CD14-positive monocyte (primary cell): ENCODE data around the gene NTSR2. TPM values are rescaled to one million over a fixed set of nuclear protein-coding genes. Genes with fewer than 3 reads are reported as not detected.
"Not testable (repeated sequence)": the region's sequence is repeated elsewhere in the genome, so short reads cannot be mapped to it uniquely, and the experiment has no call there.

ENCODE experiments used
- DNase-seq, 3 donors: peaks; one replicate each; pipeline ENCODE4 v3.0.0-alpha.2; 2011 to 2022
- H2AFZ ChIP-seq: 2 replicates; pipeline ENCODE4 v1.6.0; 2012; ENCODE audit warnings: mild to moderate bottlenecking, low read depth, low read length, inconsistent platforms; ENCODE audit not compliant: insufficient read depth, poor library complexity, severe bottlenecking
- H3K27ac ChIP-seq, 2 donors: 1 replicate in 1 of 2; 2 replicates in 1 of 2; pipeline ENCODE4 v1.5.1; 2012 to 2013; ENCODE audit warnings: low read length in 2 of 2, control low read depth in 1 of 2, inconsistent platforms in 1 of 2, low read depth in 1 of 2, mild to moderate bottlenecking in 1 of 2
- H3K27me3 ChIP-seq, 2 donors: one replicate each; pipeline versions ENCODE4 v1.6.0 to v1.6.1; 2011 to 2013; ENCODE audit warnings: low read length in 2 of 2; ENCODE audit not compliant: control insufficient read depth in 2 of 2, insufficient read depth in 2 of 2
- H3K36me3 ChIP-seq, 2 donors: replicated peaks in 1 of 2; 1 replicate in 1 of 2; 2 replicates in 1 of 2; pipeline versions ENCODE4 v1.5.1 to v1.6.1; 2012 to 2013; ENCODE audit warnings: low read length in 2 of 2, control low read depth in 1 of 2, inconsistent platforms in 1 of 2, mild to moderate bottlenecking in 1 of 2; ENCODE audit not compliant: insufficient read depth in 2 of 2, control insufficient read depth in 1 of 2
- H3K4me1 ChIP-seq, 2 donors: 1 replicate in 1 of 2; 2 replicates in 1 of 2; pipeline versions ENCODE4 v1.5.1 to v1.6.1; 2012 to 2013; ENCODE audit warnings: low read length in 2 of 2, control low read depth in 1 of 2, inconsistent platforms in 1 of 2, mild to moderate bottlenecking in 1 of 2, moderate library complexity in 1 of 2; ENCODE audit not compliant: insufficient read depth in 2 of 2, control insufficient read depth in 1 of 2
- H3K4me2 ChIP-seq: replicated peaks from 2 replicates; pipeline ENCODE3; 2012; ENCODE audit warnings: low read length, moderate library complexity, mild to moderate bottlenecking; ENCODE audit not compliant: poor library complexity, severe bottlenecking; ENCODE audit errors: extremely low read depth
- H3K4me3 ChIP-seq, 3 experiments: fragments of 200-600 bp in 1 of 3; sonication (generic) in 1 of 3; replicated peaks in 1 of 3; 1 replicate in 2 of 3; 2 replicates in 1 of 3; pipeline ENCODE4 v1.5.1; 2011 to 2013; ENCODE audit warnings: low read length in 3 of 3, mild to moderate bottlenecking in 3 of 3, control low read depth in 2 of 3, low read depth in 2 of 3, inconsistent platforms in 1 of 3, moderate library complexity in 1 of 3
- H3K79me2 ChIP-seq: 2 replicates; pipeline ENCODE4 v1.6.0; 2012; ENCODE audit warnings: mild to moderate bottlenecking, control low read depth, inconsistent platforms, low read length, moderate library complexity; ENCODE audit not compliant: insufficient read depth
- H3K9ac ChIP-seq: 2 replicates; pipeline ENCODE4 v1.6.0; 2017; ENCODE audit warnings: low read length, mild to moderate bottlenecking; ENCODE audit not compliant: insufficient read depth, poor library complexity, severe bottlenecking
- H3K9me3 ChIP-seq, 2 donors: replicated peaks in 1 of 2; 1 replicate in 1 of 2; 2 replicates in 1 of 2; pipeline versions ENCODE4 v1.5.1 to v1.6.1; 2012 to 2013; ENCODE audit warnings: low read length in 2 of 2, control low read depth in 1 of 2; ENCODE audit not compliant: control insufficient read depth in 1 of 2, insufficient read depth in 1 of 2
- H4K20me1 ChIP-seq: 2 replicates; pipeline ENCODE4 v1.6.0; 2012; ENCODE audit warnings: mild to moderate bottlenecking, low read length, control low read depth, moderate library complexity; ENCODE audit not compliant: insufficient read depth
- H3K27ac Mint-ChIP-seq, 7 donors: one replicate each; pipeline ENCODE4 v1.8.0; 2020; ENCODE audit warnings: mild to moderate bottlenecking in 7 of 7, mixed read lengths in 7 of 7, moderate library complexity in 6 of 7, inconsistent platforms in 2 of 7
- H3K27me3 Mint-ChIP-seq, 3 donors: one replicate each; pipeline ENCODE4 v1.8.0; 2021 to 2022; ENCODE audit warnings: low read depth in 3 of 3, mild to moderate bottlenecking in 3 of 3, mixed read lengths in 3 of 3, moderate library complexity in 3 of 3, inconsistent platforms in 1 of 3
- H3K36me3 Mint-ChIP-seq, 2 donors: one replicate each; pipeline ENCODE4 v1.8.0; 2020; ENCODE audit warnings: mixed read lengths in 2 of 2, inconsistent platforms in 1 of 2, mild to moderate bottlenecking in 1 of 2
- H3K4me1 Mint-ChIP-seq: one replicate; pipeline ENCODE4 v1.8.0; 2020; ENCODE audit warnings: mild to moderate bottlenecking, mixed read lengths
- H3K4me3 Mint-ChIP-seq, 2 donors: one replicate each; pipeline ENCODE4 v1.8.0; 2020; ENCODE audit warnings: mild to moderate bottlenecking in 2 of 2, mixed read lengths in 2 of 2, moderate library complexity in 1 of 2
- H3K9me3 Mint-ChIP-seq, 7 donors: one replicate each; pipeline ENCODE4 v1.8.0; 2020 to 2022; ENCODE audit warnings: mixed read lengths in 7 of 7, mild to moderate bottlenecking in 6 of 7, moderate library complexity in 6 of 7, inconsistent platforms in 2 of 7
- CTCF ChIP-seq: fragments of 200-600 bp; IDR thresholded peaks from one replicate; pipeline ENCODE4 v1.8.0; 2022; ENCODE audit warnings: antibody characterized with exemption, mild to moderate bottlenecking
- WGBS: methylation state at CpG from one replicate; pipeline ENCODE4 v1.1.5; 2013; ENCODE audit warnings: missing lambda C conversion rate; ENCODE audit not compliant: insufficient coverage; 5-methylcytosine and 5-hydroxymethylcytosine counted together
- intact Hi-C, 2 donors: fragments of 100-400 bp; cut with micrococcal nuclease; formaldehyde crosslinking; loops; one replicate each; pipeline versions ENCODE4 v1.15.0 to v1.15.1; 2023
- polyA plus RNA-seq, 3 donors: library from polyadenylated mRNA; depleted of rRNA in 1 of 3; unstranded in 2 of 3; stranded (reverse) in 1 of 3; fragments of 300-500 nt in 2 of 3; fragments of >200 nt in 1 of 3; fragmentation: Illumina TruSeq in 2 of 3; gene quantifications; 1 replicate in 2 of 3; 2 replicates in 1 of 3; pipeline ENCODE4 v1.2.3, GENCODE V29; 2012 to 2021

NTSR2 gene
- polyA plus RNA-seq, 3 donors: not detected

- no peak overlapping the region for H3K4me3 ChIP-seq
- no peaks in the 10 kb centered on the region for H3K79me2 ChIP-seq
- Mint-ChIP-seq H3K27ac (no peak overlapping the region), H3K27me3 (peaks cover 3 to 23% (median 5%) of the 10 kb centered on the region in 3 donors), H3K4me3 (no peak overlapping the region), H3K4me1 (peaks cover 3% of the 10 kb centered on the region), H3K9me3 (peaks cover 6 to 12% (median 10%) of the 10 kb centered on the region in 7 donors), H3K36me3 (no peaks in the 10 kb centered on the region)
- H3K4me1 ChIP-seq: no peaks in the 10 kb centered on the region
- DNase-seq: no peak
- TF ChIP-seq CTCF: no peak
- intact Hi-C loops: no loop called here
- no peak overlapping the region for H3K9ac ChIP-seq
- H2AFZ ChIP-seq: no peak overlapping the region
- no peak overlapping the region for H3K4me2 ChIP-seq
- peaks cover 0 to 6% of the 10 kb centered on the region in 2 donors for H3K27me3 ChIP-seq
- H4K20me1 ChIP-seq: no peaks in the 10 kb centered on the region
- H3K9me3 ChIP-seq: peaks cover 0 to 8% of the 10 kb centered on the region in 2 donors
- H3K27ac ChIP-seq: no peak overlapping the region
- no peaks in the 10 kb centered on the region for H3K36me3 ChIP-seq
These were observed 7.1 kb downstream of the NTSR2 start for GRCh38 chr2:11662882-11663281.

GRCh38 chr2:11661891-11662435 lies 8.0 kb downstream of the NTSR2 start:
- no peaks in the 10 kb centered on the region for H3K4me1 ChIP-seq
- peaks cover 3 to 18% (median 5%) of the 10 kb centered on the region in 3 donors for H3K27me3 Mint-ChIP-seq
- WGBS: 92% methylated on average over 13 of the region's 18 CpGs

GRCh38 chr2:11660396-11660795 lies 9.6 kb downstream of the NTSR2 start:
- DNase-seq, H3K27ac ChIP-seq, H3K4me3 Mint-ChIP-seq, H3K36me3 Mint-ChIP-seq, H3K36me3 ChIP-seq, H3K4me3 ChIP-seq, H3K27ac Mint-ChIP-seq, intact Hi-C loops, H3K79me2 ChIP-seq, H3K4me1 ChIP-seq, H2AFZ ChIP-seq, H3K27me3 ChIP-seq, H3K9ac ChIP-seq, H3K9me3 ChIP-seq, H3K4me2 ChIP-seq, H3K4me1 Mint-ChIP-seq, H4K20me1 ChIP-seq: not testable (repeated sequence)
- 100% methylated on average over 2 of the region's 2 CpGs for WGBS
- peaks cover 6 to 12% (median 10%) of the 10 kb centered on the region in 7 donors for H3K9me3 Mint-ChIP-seq
- peaks cover 4 to 13% (median 5%) of the 10 kb centered on the region in 3 donors for H3K27me3 Mint-ChIP-seq

More at GRCh38 chr2:11661891-11662435, 8.0 kb downstream of the NTSR2 start:
- Histone ChIP-seq H4K20me1 (no peaks in the 10 kb centered on the region), H3K79me2 (no peaks in the 10 kb centered on the region), H3K4me3 (no peak overlapping the region), H3K36me3 (no peaks in the 10 kb centered on the region), H3K9me3 (peaks cover 0 to 8% of the 10 kb centered on the region in 2 donors), H3K27ac (no peak overlapping the region), H2AFZ (no peak overlapping the region), H3K4me2 (no peak overlapping the region), H3K9ac (no peak overlapping the region), H3K27me3 (peaks cover 0 to 6% of the 10 kb centered on the region in 2 donors)
- H3K9me3 Mint-ChIP-seq: peaks cover 6 to 12% (median 10%) of the 10 kb centered on the region in 7 donors
- intact Hi-C loops: no loop called here
- no peaks in the 10 kb centered on the region for H3K36me3 Mint-ChIP-seq
- H3K4me1 Mint-ChIP-seq: peaks cover 3% of the 10 kb centered on the region
- no peak for DNase-seq
- H3K4me3 Mint-ChIP-seq: no peak overlapping the region
- TF ChIP-seq CTCF: no peak
- no peak overlapping the region for H3K27ac Mint-ChIP-seq
